Stimulated activated CD8-positive, alpha-beta memory T cell treated with anti-CD3 and anti-CD28 coated beads, Interleukin-4, amount 100 ng/mL, for 4 hours (primary cell): ENCODE results near the gene GPR4.

Experiments used
- DNase-seq, 2 donors: peaks; one replicate each; pipeline ENCODE4 v3.0.0-alpha.2; 2020; ENCODE audit warnings: low read depth in 2 of 2, low spot score in 1 of 2

GPR4 gene

GRCh38 chr19:45556835-45557234 is 45.2 kb downstream of the GPR4 start:
- DNase-seq, result no peak

- no peak for DNase-seq
Measured at GRCh38 chr19:45554481-45554880, 47.5 kb downstream of the GPR4 start.

- DNase-seq, result no peak
Measured at GRCh38 chr19:45553464-45553863, 48.5 kb downstream of the GPR4 start.

- DNase-seq, result no peak
Measured at GRCh38 chr19:45547965-45548609, 53.9 kb downstream of the GPR4 start.

- no peak for DNase-seq
Measured at GRCh38 chr19:45547211-45547770, 54.7 kb downstream of the GPR4 start.

- no peak for DNase-seq
Measured at GRCh38 chr19:45542234-45542668, 59.8 kb downstream of the GPR4 start.
